Mammary epithelial cell (primary cell): ENCODE measurements around the gene EFCAB6.

ENCODE experiments used
- CTCF ChIP-seq, 2 donors: IDR thresholded peaks in 1 of 2; conservative IDR thresholded peaks in 1 of 2; 2 replicates each; pipeline ENCODE4 v1.5.1; 2011 to 2012; ENCODE audit warnings: inconsistent platforms in 2 of 2, low read length in 2 of 2, mild to moderate bottlenecking in 2 of 2, control low read depth in 1 of 2, low read depth in 1 of 2; ENCODE audit not compliant: insufficient read depth in 1 of 2; ENCODE audit errors: extremely low read depth in 1 of 2
- EZH2 ChIP-seq: IDR thresholded peaks from 2 replicates; pipeline ENCODE4 v1.6.1; 2012; ENCODE audit warnings: low read length, inconsistent platforms, borderline replicate concordance

GRCh38 chr22:43857367-43857766 lies 45.3 kb upstream of the EFCAB6 start:
- no peak for TF ChIP-seq CTCF (conservative IDR thresholded peaks at IDR 0.05 in 1 of 2, IDR thresholded peaks at IDR 0.05 in 1 of 2; ENCODE audit: extremely low read depth in 1 of 2, insufficient read depth in 1 of 2, low read depth in 1 of 2, low read length in 2 of 2)
- TF ChIP-seq EZH2 = no peak
